HepG2 (cell line): ENCODE results near the gene RAET1E. TPM values are rescaled to one million over a fixed set of nuclear protein-coding genes. Genes with fewer than 3 reads are reported as not detected.

Source experiments
- AFF4 ChIP-seq: sonication (generic); formaldehyde crosslinking; IDR thresholded peaks from 2 replicates; pipeline ENCODE4 v1.4.0; 2020; ENCODE audit warnings: missing genetic modification reagents
- CSRNP2 ChIP-seq: sonication (generic); formaldehyde crosslinking; conservative IDR thresholded peaks from 2 replicates; pipeline ENCODE4 v1.8.0; 2022; ENCODE audit warnings: low read depth, missing genetic modification reagents
- ESRRA ChIP-seq: sonication (generic); formaldehyde crosslinking; IDR thresholded peaks from 2 replicates; pipeline ENCODE4 v1.5.1; 2020; ENCODE audit warnings: mild to moderate bottlenecking, low read depth, missing genetic modification reagents
- FOSL1 ChIP-seq: sonication (generic); formaldehyde crosslinking; IDR thresholded peaks from 2 replicates; pipeline ENCODE4 v1.9.0; 2021; ENCODE audit warnings: missing genetic modification reagents, borderline replicate concordance
- FOXA1 ChIP-seq, 2 experiments: fragments of 450-650 bp in 1 of 2; sonication (generic) in 1 of 2; formaldehyde crosslinking in 1 of 2; IDR thresholded peaks; 2 replicates each; pipeline versions ENCODE4 v1.4.0 to v1.6.1; 2016 to 2020; ENCODE audit warnings: missing genetic modification reagents in 1 of 2
- GPN1 ChIP-seq: sonication (generic); formaldehyde crosslinking; IDR thresholded peaks from 2 replicates; pipeline ENCODE4 v1.5.1; 2020; ENCODE audit warnings: missing genetic modification reagents, borderline replicate concordance
- NCOA5 ChIP-seq: sonication (generic); formaldehyde crosslinking; IDR thresholded peaks from 2 replicates; pipeline ENCODE4 v1.4.0; 2020; ENCODE audit warnings: missing genetic modification reagents
- NFE2 ChIP-seq: sonication (generic); formaldehyde crosslinking; IDR thresholded peaks from 2 replicates; pipeline ENCODE4 v1.4.0; 2020; ENCODE audit warnings: missing genetic modification reagents
- NFYC ChIP-seq: IDR thresholded peaks from 2 replicates; pipeline ENCODE4 v1.6.1; 2016; ENCODE audit warnings: missing genetic modification reagents, missing compliant biosample characterization
- NKX3-1 ChIP-seq: sonication (generic); formaldehyde crosslinking; IDR thresholded peaks from 2 replicates; pipeline ENCODE4 v1.5.0; 2020; ENCODE audit warnings: missing genetic modification reagents
- PAX8 ChIP-seq: sonication (generic); formaldehyde crosslinking; IDR thresholded peaks from 2 replicates; pipeline ENCODE4 v1.8.0; 2022; ENCODE audit warnings: mild to moderate bottlenecking, missing genetic modification reagents, borderline replicate concordance
- SALL1 ChIP-seq: sonication (generic); formaldehyde crosslinking; IDR thresholded peaks from 2 replicates; pipeline ENCODE4 v1.8.0; 2022; ENCODE audit warnings: mild to moderate bottlenecking, missing genetic modification reagents
- SAP130 ChIP-seq: IDR thresholded peaks from 2 replicates; pipeline ENCODE4 v1.6.1; 2016; ENCODE audit warnings: low read depth
- SNAPC2 ChIP-seq: sonication (generic); formaldehyde crosslinking; IDR thresholded peaks from 2 replicates; pipeline ENCODE4 v1.8.1; 2022; ENCODE audit warnings: mild to moderate bottlenecking, missing genetic modification reagents
- SPEN ChIP-seq: sonication (generic); formaldehyde crosslinking; IDR thresholded peaks from 2 replicates; pipeline ENCODE4 v1.5.1; 2020; ENCODE audit warnings: low read depth, mild to moderate bottlenecking, missing genetic modification reagents
- ZBTB33 ChIP-seq: sonication (generic); formaldehyde crosslinking; IDR thresholded peaks from 2 replicates; pipeline ENCODE4 v1.4.0; 2020; ENCODE audit warnings: missing genetic modification reagents
- ZBTB49 ChIP-seq: sonication (generic); formaldehyde crosslinking; IDR thresholded peaks from 2 replicates; pipeline ENCODE4 v1.4.0; 2020; ENCODE audit warnings: missing genetic modification reagents, borderline replicate concordance
- ZNF264 ChIP-seq: sonication (generic); formaldehyde crosslinking; IDR thresholded peaks from 2 replicates; pipeline ENCODE4 v1.4.0; 2020; ENCODE audit warnings: missing genetic modification reagents
- ZNF572 ChIP-seq: sonication (generic); formaldehyde crosslinking; IDR thresholded peaks from 2 replicates; pipeline ENCODE4 v1.5.1; 2020; ENCODE audit warnings: mild to moderate bottlenecking, missing genetic modification reagents
- ZNF607 ChIP-seq: sonication (generic); formaldehyde crosslinking; IDR thresholded peaks from 2 replicates; pipeline ENCODE4 v1.5.1; 2020; ENCODE audit warnings: missing genetic modification reagents, mild to moderate bottlenecking, borderline replicate concordance
- polyA plus RNA-seq, 8 experiments: library from polyadenylated mRNA; depleted of rRNA in 3 of 8; stranded (reverse) in 7 of 8; unstranded in 1 of 8; fragments of >200 nt; fragmentation: Illumina TruSeq in 4 of 8; extraction: Trizol in 4 of 8; gene quantifications; 2 replicates each; pipeline versions ENCODE4 v1.2.1 to v1.2.3, GENCODE V29; 2011 to 2016; ENCODE audit warnings: low read depth in 4 of 8, missing spikeins in 1 of 8, mixed read lengths in 1 of 8; ENCODE audit not compliant: insufficient read depth in 1 of 8
- total RNA-seq, 5 experiments: library from RNA; depleted of rRNA; stranded (reverse); fragments of >200 nt; fragmentation: Illumina TruSeq; extraction: Trizol; gene quantifications; 2 replicates each; pipeline ENCODE4 v1.2.3, GENCODE V29; 2016; ENCODE audit warnings: low read depth in 1 of 5

The RAET1E gene
- total and polyA plus RNA-seq, 2 of the 13 experiments (the other 11 are each of a cell fraction or from before 2014, with no cell fraction given): not detected

- TF ChIP-seq AFF4 (CRISPR knock-in tag): no peak
- no peak for TF ChIP-seq ZNF572
- TF ChIP-seq PAX8: no peak
- TF ChIP-seq ESRRA (CRISPR knock-in tag): peak; percentile 65
- no peak for TF ChIP-seq ZBTB33
- TF ChIP-seq CSRNP2 (CRISPR knock-in tag): no peak
- 0 out of 2 replicates have a peak, but pooled peaks have one; percentile 5 for TF ChIP-seq SAP130
- no peak for TF ChIP-seq SNAPC2 (CRISPR knock-in tag)
- no peak for TF ChIP-seq ZBTB49 (CRISPR knock-in tag)
- TF ChIP-seq NFYC (CRISPR knock-in tag): no peak
- no peak for TF ChIP-seq NCOA5
- TF ChIP-seq ZNF607 (CRISPR knock-in tag): no peak
- TF ChIP-seq FOSL1 (CRISPR knock-in tag): no peak
- TF ChIP-seq SALL1 (CRISPR knock-in tag): 0 out of 2 replicates have a peak, but pooled peaks have one; percentile 4
- no peak for TF ChIP-seq ZNF264 (CRISPR knock-in tag)
- TF ChIP-seq NFE2 (CRISPR knock-in tag): no peak
- no peak for TF ChIP-seq NKX3-1 (CRISPR knock-in tag)
- TF ChIP-seq GPN1: no peak
- TF ChIP-seq SPEN (CRISPR knock-in tag): no peak
- no peak for TF ChIP-seq FOXA1 (IDR thresholded peaks at IDR 0.05)
- peak; percentile 34; the same call in 1 of the 2 replicates for TF ChIP-seq FOXA1 (CRISPR knock-in tag; IDR thresholded peaks at IDR 0.05)
These were observed 38.0 kb downstream of the RAET1E start (continued) for GRCh38 chr6:149859938-149860337.
